ENCODE measurements around the gene ADISSP.

ADISSP gene

GRCh38 chr20:3712279-3712873 lies 55.2 kb downstream of the ADISSP start, which contains the start of gene SIGLEC1:
SIGLEC1 (minus strand) TSS chr20:3712600; CDS start chr20:3707128, 5,472 bp downstream.
- FAIRE-seq (no peak), DNase-seq (ENCODE audit: insufficient read length, low spot score) (no peak)
- TF ChIP-seq SPI1 (IDR thresholded peaks at IDR 0.05; ENCODE audit: low read depth, low read length), result no peak
- no peak for TF ChIP-seq TAF1 (IDR thresholded peaks at IDR 0.05; ENCODE audit: low read depth, low read length)
- TF ChIP-seq POLR2A (IDR thresholded peaks at IDR 0.05; ENCODE audit: low read depth, low read length), result no peak
- no peak for TF ChIP-seq PAX5 (IDR thresholded peaks at IDR 0.05; ENCODE audit: insufficient read depth, low read length, severe bottlenecking)
- no peak for TF ChIP-seq POLR2AphosphoS5 (IDR thresholded peaks at IDR 0.05; ENCODE audit: low read depth, low read length)

DNA sequence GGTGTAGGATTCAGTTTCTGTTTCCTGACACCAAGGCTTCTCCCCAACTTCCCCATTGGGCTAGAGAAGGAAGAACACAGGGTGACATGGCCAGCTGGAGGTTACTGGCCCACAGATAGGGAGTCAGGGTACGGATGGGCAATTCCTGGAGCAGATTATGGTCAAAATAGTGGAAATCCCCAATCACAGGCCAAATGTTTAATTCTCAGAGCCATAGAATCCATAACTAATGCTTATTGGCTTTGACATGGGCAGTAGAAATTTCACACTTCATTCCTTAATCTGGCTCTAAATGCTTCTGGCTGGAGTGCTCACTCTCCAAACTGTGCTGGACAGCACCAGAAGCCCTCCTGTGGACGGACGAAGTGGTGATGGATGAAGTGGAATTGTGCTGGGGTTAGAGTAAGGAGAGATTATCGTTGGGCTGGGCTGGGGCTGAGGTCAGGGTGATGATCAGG lies 56.0 kb downstream of the ADISSP start:
- DNase-seq (ENCODE audit: insufficient read length, low spot score) (no peak), FAIRE-seq (no peak)
- TF ChIP-seq PAX5 (IDR thresholded peaks at IDR 0.05; ENCODE audit: insufficient read depth, low read length, severe bottlenecking) (no peak), SPI1 (IDR thresholded peaks at IDR 0.05; ENCODE audit: low read depth, low read length) (no peak), POU2F2 (IDR thresholded peaks at IDR 0.05; ENCODE audit: low read depth, low read length) (no peak), POLR2AphosphoS5 (IDR thresholded peaks at IDR 0.05; ENCODE audit: low read depth, low read length) (no peak), POLR2A (IDR thresholded peaks at IDR 0.05; ENCODE audit: low read depth, low read length) (no peak), TAF1 (IDR thresholded peaks at IDR 0.05; ENCODE audit: low read depth, low read length) (no peak)

DNA sequence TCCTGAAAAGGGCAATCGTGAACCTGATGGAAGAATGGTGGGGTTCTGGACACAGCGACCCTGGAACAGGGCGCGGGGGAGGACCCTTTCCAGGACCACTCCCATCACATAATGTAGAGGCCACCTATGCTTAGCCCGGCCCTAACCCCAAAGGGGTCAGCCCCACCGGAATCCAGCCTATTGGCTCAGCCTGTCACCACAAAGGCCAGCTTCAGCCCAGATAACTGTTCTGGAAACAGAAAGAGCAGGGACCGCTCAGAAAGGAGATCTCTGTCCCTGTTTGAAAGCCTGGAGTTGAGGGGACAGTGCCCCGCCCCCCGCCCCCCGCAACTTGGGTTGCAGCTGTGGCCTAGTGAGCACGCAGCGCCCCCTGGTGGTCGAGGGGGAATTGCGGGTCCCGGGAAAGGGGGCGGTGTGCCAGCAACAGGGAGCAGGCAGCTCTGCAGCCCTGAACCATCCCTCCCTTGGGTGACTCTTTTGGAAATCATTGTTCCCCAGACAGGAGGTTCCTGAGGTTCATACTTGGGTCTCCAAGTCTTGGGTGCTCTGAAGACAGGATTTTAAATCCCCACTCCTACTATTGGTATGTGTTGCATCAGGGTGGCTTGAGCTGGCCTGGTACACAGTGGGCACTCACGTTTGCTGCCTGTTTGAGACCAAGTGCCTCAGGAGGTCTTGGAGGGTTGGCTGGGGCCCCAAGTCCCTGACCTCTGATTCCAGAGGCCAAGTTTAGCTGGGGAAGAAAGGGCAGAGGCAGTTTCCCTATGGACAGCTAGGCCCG lies 56.7 kb downstream of the ADISSP start:
- DNase-seq (ENCODE audit: insufficient read length, low spot score), result peak; percentile 84
- TF ChIP-seq PAX5 (IDR thresholded peaks at IDR 0.05; ENCODE audit: insufficient read depth, low read length, severe bottlenecking) (no peak), SPI1 (IDR thresholded peaks at IDR 0.05; ENCODE audit: low read depth, low read length) (no peak), TAF1 (IDR thresholded peaks at IDR 0.05; ENCODE audit: low read depth, low read length) (no peak), POU2F2 (IDR thresholded peaks at IDR 0.05; ENCODE audit: low read depth, low read length) (no peak)
- FAIRE-seq, result peak; percentile 81

- DNase-seq (ENCODE audit: insufficient read length, low spot score) (no peak), FAIRE-seq (no peak)
- TF ChIP-seq POLR2A (IDR thresholded peaks at IDR 0.05; ENCODE audit: low read depth, low read length) (no peak), SPI1 (IDR thresholded peaks at IDR 0.05; ENCODE audit: low read depth, low read length) (no peak), PAX5 (IDR thresholded peaks at IDR 0.05; ENCODE audit: insufficient read depth, low read length, severe bottlenecking) (no peak), POLR2AphosphoS5 (IDR thresholded peaks at IDR 0.05; ENCODE audit: low read depth, low read length) (no peak), POU2F2 (IDR thresholded peaks at IDR 0.05; ENCODE audit: low read depth, low read length) (no peak), TAF1 (IDR thresholded peaks at IDR 0.05; ENCODE audit: low read depth, low read length) (no peak)
These were observed 57.5 kb downstream of the ADISSP start for GRCh38 chr20:3710011-3710466.

GRCh38 chr20:3707508-3707899 lies 60.0 kb downstream of the ADISSP start:
- DNase-seq (ENCODE audit: insufficient read length, low spot score), result no peak
- TF ChIP-seq POLR2A (IDR thresholded peaks at IDR 0.05; ENCODE audit: low read depth, low read length), result no peak
- no peak for TF ChIP-seq SPI1 (IDR thresholded peaks at IDR 0.05; ENCODE audit: low read depth, low read length)
- TF ChIP-seq TAF1 (IDR thresholded peaks at IDR 0.05; ENCODE audit: low read depth, low read length), result no peak
- TF ChIP-seq PAX5 (IDR thresholded peaks at IDR 0.05; ENCODE audit: insufficient read depth, low read length, severe bottlenecking), result no peak
- TF ChIP-seq POLR2AphosphoS5 (IDR thresholded peaks at IDR 0.05; ENCODE audit: low read depth, low read length), result no peak
- no peak for TF ChIP-seq POU2F2 (IDR thresholded peaks at IDR 0.05; ENCODE audit: low read depth, low read length)
- no peak for FAIRE-seq

- DNase-seq (ENCODE audit: insufficient read length, low spot score) (no peak), FAIRE-seq (no peak)
- TF ChIP-seq POLR2A (IDR thresholded peaks at IDR 0.05; ENCODE audit: low read depth, low read length), result no peak
- TF ChIP-seq PAX5 (IDR thresholded peaks at IDR 0.05; ENCODE audit: insufficient read depth, low read length, severe bottlenecking), result no peak
- TF ChIP-seq POLR2AphosphoS5 (IDR thresholded peaks at IDR 0.05; ENCODE audit: low read depth, low read length), result no peak
- no peak for TF ChIP-seq TAF1 (IDR thresholded peaks at IDR 0.05; ENCODE audit: low read depth, low read length)
- TF ChIP-seq SPI1 (IDR thresholded peaks at IDR 0.05; ENCODE audit: low read depth, low read length), result no peak
- no peak for TF ChIP-seq POU2F2 (IDR thresholded peaks at IDR 0.05; ENCODE audit: low read depth, low read length)
These were observed 60.6 kb downstream of the ADISSP start for GRCh38 chr20:3706774-3707507.

GRCh38 chr20:3705970-3706739 lies 61.4 kb downstream of the ADISSP start:
- DNase-seq (ENCODE audit: insufficient read length, low spot score) (no peak), FAIRE-seq (no peak)
- TF ChIP-seq POLR2A (IDR thresholded peaks at IDR 0.05; ENCODE audit: low read depth, low read length), result no peak
- no peak for TF ChIP-seq PAX5 (IDR thresholded peaks at IDR 0.05; ENCODE audit: insufficient read depth, low read length, severe bottlenecking)
- no peak for TF ChIP-seq POU2F2 (IDR thresholded peaks at IDR 0.05; ENCODE audit: low read depth, low read length)
- TF ChIP-seq POLR2AphosphoS5 (IDR thresholded peaks at IDR 0.05; ENCODE audit: low read depth, low read length), result no peak
- no peak for TF ChIP-seq TAF1 (IDR thresholded peaks at IDR 0.05; ENCODE audit: low read depth, low read length)
- TF ChIP-seq SPI1 (IDR thresholded peaks at IDR 0.05; ENCODE audit: low read depth, low read length), result no peak

GRCh38 chr20:3705491-3705969 lies 62.0 kb downstream of the ADISSP start:
- FAIRE-seq (no peak), DNase-seq (ENCODE audit: insufficient read length, low spot score) (no peak)
- TF ChIP-seq PAX5 (IDR thresholded peaks at IDR 0.05; ENCODE audit: insufficient read depth, low read length, severe bottlenecking) (no peak), POLR2A (IDR thresholded peaks at IDR 0.05; ENCODE audit: low read depth, low read length) (no peak), TAF1 (IDR thresholded peaks at IDR 0.05; ENCODE audit: low read depth, low read length) (no peak), SPI1 (IDR thresholded peaks at IDR 0.05; ENCODE audit: low read depth, low read length) (no peak), POU2F2 (IDR thresholded peaks at IDR 0.05; ENCODE audit: low read depth, low read length) (no peak), POLR2AphosphoS5 (IDR thresholded peaks at IDR 0.05; ENCODE audit: low read depth, low read length) (no peak)
